ENCODE measurements around the gene ABCC10. TPM values are rescaled to one million over a fixed set of nuclear protein-coding genes. Genes with fewer than 3 reads are reported as not detected.

ABCC10 gene
- total RNA-seq, 4 donors from 2014 or later: 7.0 to 12.9 (median 9.7) TPM

- no peak for TF ChIP-seq CTCF (IDR thresholded peaks at IDR 0.05; ENCODE audit: low read depth)
Measured at GRCh38 chr6:43481075-43481474, 53.7 kb downstream of the ABCC10 start.

- no peak for TF ChIP-seq CTCF (IDR thresholded peaks at IDR 0.05; ENCODE audit: low read depth)
Measured at GRCh38 chr6:43481591-43482236, 54.4 kb downstream of the ABCC10 start.

GRCh38 chr6:43488667-43489276, 61.4 kb downstream of the ABCC10 start:
- TF ChIP-seq CTCF (IDR thresholded peaks at IDR 0.05; ENCODE audit: low read depth): no peak

GRCh38 chr6:43489277-43490072, 62.1 kb downstream of the ABCC10 start:
- no peak for TF ChIP-seq CTCF (IDR thresholded peaks at IDR 0.05; ENCODE audit: low read depth)

- no peak for TF ChIP-seq CTCF (IDR thresholded peaks at IDR 0.05; ENCODE audit: low read depth)
Measured at GRCh38 chr6:43490523-43490939, 63.2 kb downstream of the ABCC10 start.

GRCh38 chr6:43491750-43492661, 64.7 kb downstream of the ABCC10 start:
- TF ChIP-seq CTCF (IDR thresholded peaks at IDR 0.05; ENCODE audit: low read depth): no peak

All from subcutaneous adipose tissue (tissue), 4 donors.